Osteocyte (in vitro differentiated cells): Measurements from ENCODE around the gene CCBE1. TPM values are rescaled to one million over a fixed set of nuclear protein-coding genes. Genes with fewer than 3 reads are reported as not detected.

Experiments
- DNase-seq: peaks from one replicate; pipeline ENCODE4 v3.0.0; 2021; ENCODE audit warnings: mixed read lengths; ENCODE audit not compliant: unreplicated experiment; ENCODE audit errors: extremely low spot score
- H3K27ac Mint-ChIP-seq: one replicate; pipeline ENCODE4 v1.8.0; 2021; ENCODE audit warnings: mild to moderate bottlenecking, mixed read lengths; ENCODE audit not compliant: unreplicated experiment
- H3K27me3 Mint-ChIP-seq: one replicate; pipeline ENCODE4 v1.8.0; 2021; ENCODE audit warnings: mixed read lengths; ENCODE audit not compliant: unreplicated experiment
- H3K36me3 Mint-ChIP-seq: one replicate; pipeline ENCODE4 v1.8.0; 2021; ENCODE audit warnings: mixed read lengths; ENCODE audit not compliant: unreplicated experiment
- H3K4me1 Mint-ChIP-seq: one replicate; pipeline ENCODE4 v1.8.0; 2021; ENCODE audit warnings: mixed read lengths; ENCODE audit not compliant: unreplicated experiment
- H3K4me3 Mint-ChIP-seq: one replicate; pipeline ENCODE4 v1.8.0; 2021; ENCODE audit warnings: mild to moderate bottlenecking, moderate library complexity, mixed read lengths; ENCODE audit not compliant: unreplicated experiment
- H3K9me3 Mint-ChIP-seq: one replicate; pipeline ENCODE4 v1.8.0; 2021; ENCODE audit warnings: mixed read lengths; ENCODE audit not compliant: unreplicated experiment
- total RNA-seq: library from RNA; stranded (reverse); gene quantifications from 2 replicates; pipeline ENCODE4 v1.2.1, GENCODE V29; 2021
- TF ChIP-seq, protein P1 (sequence below): fragments of 200-600 bp; sonication (generic); IDR thresholded peaks from 2 replicates; pipeline ENCODE4 v1.5.0; 2021; ENCODE audit warnings: antibody characterized with exemption, mild to moderate bottlenecking, moderate library complexity

Gene CCBE1
- total RNA-seq, 1 donor from 2014 or later: 22.8 TPM

DNA sequence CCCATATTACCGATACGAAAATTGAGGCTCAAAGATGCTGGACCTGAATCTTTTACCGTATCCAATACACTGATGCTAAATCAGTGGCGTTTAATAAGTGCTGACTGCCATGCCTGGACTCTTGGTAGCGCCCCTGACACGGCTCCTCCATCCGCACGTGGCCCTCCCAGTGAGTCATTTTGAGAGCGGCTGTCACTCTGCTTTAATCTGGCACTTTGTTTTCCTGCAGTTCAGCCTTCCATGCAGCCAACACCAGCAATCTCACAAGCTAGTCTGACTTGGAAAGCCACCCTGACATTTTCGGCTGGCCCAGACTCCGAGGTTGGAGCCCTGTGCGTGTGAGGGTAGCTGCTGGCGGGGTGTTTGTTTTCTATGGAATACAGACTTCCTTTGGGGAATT, 183.0 kb downstream of the CCBE1 start:
- Mint-ChIP-seq H3K4me3 (peak overlapping the region; percentile 24), H3K36me3 (no peaks in the 10 kb centered on the region), H3K9me3 (no peaks in the 10 kb centered on the region), H3K27me3 (no peaks in the 10 kb centered on the region), H3K27ac (peak overlapping the region; percentile 78), H3K4me1 (peaks cover 87% of the 10 kb centered on the region)
- DNase-seq: no peak
- TF ChIP-seq, protein P1, sequence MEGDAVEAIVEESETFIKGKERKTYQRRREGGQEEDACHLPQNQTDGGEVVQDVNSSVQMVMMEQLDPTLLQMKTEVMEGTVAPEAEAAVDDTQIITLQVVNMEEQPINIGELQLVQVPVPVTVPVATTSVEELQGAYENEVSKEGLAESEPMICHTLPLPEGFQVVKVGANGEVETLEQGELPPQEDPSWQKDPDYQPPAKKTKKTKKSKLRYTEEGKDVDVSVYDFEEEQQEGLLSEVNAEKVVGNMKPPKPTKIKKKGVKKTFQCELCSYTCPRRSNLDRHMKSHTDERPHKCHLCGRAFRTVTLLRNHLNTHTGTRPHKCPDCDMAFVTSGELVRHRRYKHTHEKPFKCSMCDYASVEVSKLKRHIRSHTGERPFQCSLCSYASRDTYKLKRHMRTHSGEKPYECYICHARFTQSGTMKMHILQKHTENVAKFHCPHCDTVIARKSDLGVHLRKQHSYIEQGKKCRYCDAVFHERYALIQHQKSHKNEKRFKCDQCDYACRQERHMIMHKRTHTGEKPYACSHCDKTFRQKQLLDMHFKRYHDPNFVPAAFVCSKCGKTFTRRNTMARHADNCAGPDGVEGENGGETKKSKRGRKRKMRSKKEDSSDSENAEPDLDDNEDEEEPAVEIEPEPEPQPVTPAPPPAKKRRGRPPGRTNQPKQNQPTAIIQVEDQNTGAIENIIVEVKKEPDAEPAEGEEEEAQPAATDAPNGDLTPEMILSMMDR: no peak

DNA sequence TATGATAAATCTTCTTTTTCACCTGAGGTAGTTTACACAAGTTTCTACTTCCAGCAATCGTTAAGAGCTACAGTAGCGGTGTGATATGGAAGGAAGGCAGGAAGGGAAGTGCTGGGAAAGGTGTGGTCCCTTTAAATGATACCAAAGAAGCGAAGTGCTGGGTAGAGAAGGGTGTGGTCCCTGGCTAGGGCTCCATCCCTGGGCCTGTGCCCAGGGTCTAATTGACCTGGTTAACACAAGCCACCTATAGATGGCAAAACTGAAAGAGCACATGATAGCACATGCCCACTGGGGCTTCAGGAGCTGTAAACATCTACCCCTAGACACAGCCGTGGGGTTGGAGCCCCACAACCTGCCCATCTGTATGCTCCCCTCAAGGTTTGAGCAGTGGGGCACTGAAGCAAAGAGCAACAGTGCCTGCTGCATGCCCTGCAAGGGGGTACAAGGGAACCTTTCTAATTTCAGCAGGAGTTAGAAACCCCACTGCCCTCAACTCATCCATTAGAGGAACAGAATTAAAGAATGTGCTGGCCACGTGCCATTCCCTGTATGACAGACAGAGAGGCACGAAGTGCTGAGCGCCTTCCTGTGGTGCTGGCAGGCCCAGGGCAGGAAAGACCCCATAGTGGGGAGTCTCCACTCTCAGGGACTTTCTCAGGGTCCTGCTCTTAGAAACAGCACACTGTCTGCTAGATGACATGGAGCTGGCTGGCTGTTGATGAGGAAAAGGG, 185.0 kb downstream of the CCBE1 start:
- Mint-ChIP-seq H3K27me3 (no peaks in the 10 kb centered on the region), H3K4me3 (no peak overlapping the region), H3K4me1 (peaks cover 70% of the 10 kb centered on the region)

DNA sequence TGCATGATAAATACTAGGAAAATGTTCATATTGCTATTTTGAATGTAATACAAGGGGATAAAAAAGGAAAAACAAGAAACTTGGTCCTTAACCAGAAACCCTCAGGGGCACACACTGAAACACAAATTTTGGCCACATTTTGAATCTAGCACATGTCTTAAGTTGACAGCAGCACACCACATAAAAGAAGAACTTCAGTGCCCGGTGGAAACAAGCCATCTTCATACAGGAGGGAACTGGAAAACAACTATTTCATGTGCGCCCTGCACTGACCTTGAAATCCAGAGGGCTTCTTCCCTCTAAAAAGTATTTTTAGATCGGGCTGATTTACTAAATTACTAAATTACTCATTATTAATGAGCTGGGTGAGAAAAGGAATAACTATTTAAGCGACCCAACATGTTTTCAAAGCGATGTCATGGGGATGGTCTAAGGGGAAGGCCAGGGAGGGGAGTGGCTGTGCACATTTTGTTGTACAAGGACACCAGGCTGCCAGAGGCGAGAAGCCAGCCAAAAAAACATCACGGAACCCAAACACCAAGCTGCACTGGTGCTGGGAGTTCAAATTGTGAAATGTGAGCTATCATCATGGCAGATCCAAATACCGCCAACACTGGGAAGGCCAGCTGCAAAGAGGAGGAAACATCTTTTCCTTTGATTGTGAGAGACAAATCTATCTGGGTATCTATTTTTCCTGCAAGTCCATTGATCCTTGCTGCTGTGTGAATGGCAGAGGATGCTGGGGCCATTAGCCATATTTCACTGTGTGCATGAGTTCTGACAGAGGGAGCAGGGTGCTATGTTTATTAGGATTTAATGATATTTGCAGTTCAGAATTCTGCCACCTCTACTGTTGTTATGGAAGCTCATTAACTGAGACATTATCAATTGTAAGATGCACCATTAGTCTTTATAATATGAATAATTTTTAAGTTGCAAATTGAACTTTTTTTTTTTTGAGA, 187.5 kb downstream of the CCBE1 start:
- Mint-ChIP-seq H3K27me3 (no peaks in the 10 kb centered on the region), H3K4me3 (no peak overlapping the region), H3K27ac (no peak overlapping the region), H3K4me1 (peaks cover 49% of the 10 kb centered on the region), H3K9me3 (no peaks in the 10 kb centered on the region), H3K36me3 (no peaks in the 10 kb centered on the region)
- TF ChIP-seq, protein P1: no peak
- DNase-seq: no peak

More for the DNA sequence above, 185.0 kb downstream of the CCBE1 start:
- H3K27ac Mint-ChIP-seq: peak overlapping the region; percentile 78
- TF ChIP-seq, protein P1: no peak
- no peak for DNase-seq
- H3K36me3 Mint-ChIP-seq: no peaks in the 10 kb centered on the region
- H3K9me3 Mint-ChIP-seq: no peaks in the 10 kb centered on the region

DNA sequence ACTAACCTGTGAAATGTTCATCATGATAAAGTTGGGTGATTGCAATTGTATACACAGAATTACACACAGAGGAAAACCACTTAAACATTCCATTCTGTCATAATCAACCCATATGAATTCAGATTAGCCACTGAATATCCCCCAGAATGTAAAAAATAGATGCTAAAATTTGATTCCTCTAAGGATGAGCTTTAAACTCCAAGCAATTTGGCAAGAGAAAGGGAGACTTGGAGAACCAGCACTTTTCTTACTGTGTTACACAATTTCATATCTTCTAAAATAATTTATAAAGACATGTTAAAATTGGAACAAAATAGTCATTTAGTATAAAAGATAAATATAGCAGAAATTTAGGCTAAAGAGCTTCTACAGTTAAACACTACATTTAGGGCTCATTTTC, 191.9 kb downstream of the CCBE1 start:
- H3K9me3 Mint-ChIP-seq: no peaks in the 10 kb centered on the region
- peaks cover 43% of the 10 kb centered on the region for H3K4me1 Mint-ChIP-seq
- H3K4me3 Mint-ChIP-seq: no peak overlapping the region
- H3K27me3 Mint-ChIP-seq: no peaks in the 10 kb centered on the region
- TF ChIP-seq, protein P1: no peak
- no peak for DNase-seq
- H3K36me3 Mint-ChIP-seq: no peaks in the 10 kb centered on the region
- H3K27ac Mint-ChIP-seq: no peak overlapping the region
